Neuronal stem cell (in vitro differentiated cells): ENCODE measurements around the gene SEMA6B.

Experiments
- DNase-seq: peaks from one replicate; pipeline ENCODE4 v3.0.0-alpha.2; 2013; ENCODE audit warnings: low spot score
- H2AFZ ChIP-seq: one replicate; pipeline ENCODE4 v1.6.1; 2013; ENCODE audit warnings: mild to moderate bottlenecking, low read length, inconsistent platforms
- H2AK5ac ChIP-seq: 2 replicates; pipeline ENCODE4 v1.6.1; 2013; ENCODE audit warnings: low read depth, mild to moderate bottlenecking, inconsistent platforms, low read length, moderate library complexity, mixed read lengths
- H2BK120ac ChIP-seq: 2 replicates; pipeline ENCODE4 v1.6.1; 2013; ENCODE audit warnings: low read depth, mild to moderate bottlenecking, inconsistent platforms, low read length, moderate library complexity, mixed read lengths
- H2BK12ac ChIP-seq: one replicate; pipeline ENCODE4 v1.6.1; 2013; ENCODE audit warnings: low read length, inconsistent platforms
- H2BK15ac ChIP-seq: 2 replicates; pipeline ENCODE4 v1.6.1; 2013; ENCODE audit warnings: mild to moderate bottlenecking, low read length, inconsistent platforms, mixed read lengths
- H2BK5ac ChIP-seq: one replicate; pipeline ENCODE4 v1.6.1; 2013; ENCODE audit warnings: inconsistent platforms, mild to moderate bottlenecking, low read length, moderate library complexity
- H3K14ac ChIP-seq: one replicate; pipeline ENCODE4 v1.6.1; 2013; ENCODE audit warnings: low read length, inconsistent platforms
- H3K18ac ChIP-seq: 2 replicates; pipeline ENCODE4 v1.6.1; 2013; ENCODE audit warnings: low read length, inconsistent platforms
- H3K23ac ChIP-seq: 2 replicates; pipeline ENCODE4 v1.6.1; 2013; ENCODE audit warnings: low read depth, mild to moderate bottlenecking, mixed read lengths, low read length, inconsistent platforms; ENCODE audit not compliant: poor library complexity
- H3K27ac ChIP-seq: replicated peaks from 3 replicates; pipeline ENCODE4 v1.5.1; 2013; ENCODE audit warnings: low read length, inconsistent platforms
- H3K27me3 ChIP-seq, 3 experiments: 2 replicates each; pipeline ENCODE4 v1.6.1; 2013; ENCODE audit warnings: low read length in 3 of 3, mild to moderate bottlenecking in 2 of 3, inconsistent platforms in 1 of 3, low read depth in 1 of 3, mixed read lengths in 1 of 3, moderate library complexity in 1 of 3; ENCODE audit not compliant: control insufficient read depth in 3 of 3, insufficient read depth in 3 of 3
- H3K36me3 ChIP-seq, 2 donors: replicated peaks in 1 of 2; 2 replicates each; pipeline ENCODE4 v1.6.1; 2013; ENCODE audit warnings: low read length in 2 of 2; ENCODE audit not compliant: control insufficient read depth in 2 of 2, insufficient read depth in 2 of 2
- H3K4ac ChIP-seq: 2 replicates; pipeline ENCODE4 v1.6.1; 2013; ENCODE audit warnings: inconsistent platforms, mild to moderate bottlenecking, low read length, moderate library complexity
- H3K4me1 ChIP-seq, 2 donors: 1 replicate in 1 of 2; 2 replicates in 1 of 2; pipeline ENCODE4 v1.6.1; 2013; ENCODE audit warnings: low read length in 2 of 2, low read depth in 1 of 2; ENCODE audit not compliant: control insufficient read depth in 2 of 2, insufficient read depth in 1 of 2
- H3K4me2 ChIP-seq: one replicate; pipeline ENCODE4 v1.6.1; 2013; ENCODE audit warnings: mild to moderate bottlenecking, low read length, inconsistent platforms; ENCODE audit not compliant: insufficient read depth, poor library complexity, severe bottlenecking
- H3K4me3 ChIP-seq, 2 donors: 2 replicates each; pipeline ENCODE4 v1.5.1; 2013; ENCODE audit warnings: low read length in 2 of 2, mild to moderate bottlenecking in 2 of 2, inconsistent platforms in 1 of 2, moderate library complexity in 1 of 2
- H3K79me1 ChIP-seq: one replicate; pipeline ENCODE4 v1.6.1; 2013; ENCODE audit warnings: low read depth, mild to moderate bottlenecking, inconsistent platforms, low read length, moderate library complexity
- H3K9ac ChIP-seq: one replicate; pipeline ENCODE4 v1.6.1; 2013; ENCODE audit warnings: mild to moderate bottlenecking, low read depth, low read length, inconsistent platforms; ENCODE audit not compliant: poor library complexity
- H3K9me3 ChIP-seq, 2 donors: replicated peaks in 1 of 2; 2 replicates each; pipeline versions ENCODE3 to v1.6.1; 2013; ENCODE audit warnings: low read length in 2 of 2, mild to moderate bottlenecking in 2 of 2, inconsistent platforms in 1 of 2, low read depth in 1 of 2, mixed read lengths in 1 of 2, moderate library complexity in 1 of 2; ENCODE audit not compliant: control insufficient read depth in 2 of 2, insufficient read depth in 1 of 2
- H4K8ac ChIP-seq: one replicate; pipeline ENCODE4 v1.6.1; 2013; ENCODE audit warnings: low read depth, mild to moderate bottlenecking, inconsistent platforms, low read length, moderate library complexity
- H4K91ac ChIP-seq: one replicate; pipeline ENCODE4 v1.6.1; 2013; ENCODE audit warnings: low read length, low read depth, mild to moderate bottlenecking, inconsistent platforms; ENCODE audit not compliant: poor library complexity
- WGBS, 2 donors: extraction: QIAGEN DNeasy Blood & Tissue Kit; methylation state at CpG; one replicate each; pipeline ENCODE4 v1.1.7; 2013; ENCODE audit warnings: missing lambda C conversion rate in 2 of 2, mixed read lengths in 1 of 2; ENCODE audit not compliant: insufficient read length in 2 of 2, insufficient replicate concordance in 1 of 2; ENCODE audit errors: extremely low coverage in 2 of 2; 5-methylcytosine and 5-hydroxymethylcytosine counted together

Gene SEMA6B

GRCh38 chr19:4522291-4523002 is 37.0 kb downstream of the SEMA6B start:
- Histone ChIP-seq H3K4me2 (no peak overlapping the region), H3K4me1 (no peaks in the 10 kb centered on the region), H3K18ac (no peak overlapping the region), H3K27me3 (peaks cover 0 to 2% (median 0%) of the 10 kb centered on the region in 3 experiments), H2AK5ac (no peak overlapping the region), H3K4me3 (no peak overlapping the region), H3K36me3 (no peaks in the 10 kb centered on the region), H3K79me1 (no peaks in the 10 kb centered on the region), H2BK12ac (no peak overlapping the region), H4K8ac (no peak overlapping the region), H3K4ac (no peak overlapping the region), H3K27ac (no peak overlapping the region), H4K91ac (no peak overlapping the region), H3K9me3 (no peaks in the 10 kb centered on the region), H2BK120ac (no peak overlapping the region), H2BK5ac (no peak overlapping the region), H2AFZ (peak overlapping the region; percentile 11), H2BK15ac (no peak overlapping the region), H3K9ac (no peak overlapping the region), H3K14ac (peak overlapping the region; percentile 1), H3K23ac (no peak overlapping the region)
- no peak for DNase-seq
- no CpG with 5 or more reads among the region's 15 CpGs for WGBS, 2 donors

- H2BK5ac ChIP-seq: no peak overlapping the region
- no peak overlapping the region for H2BK12ac ChIP-seq
- no peak overlapping the region for H3K4ac ChIP-seq
- no peak overlapping the region for H2AK5ac ChIP-seq
- no peaks in the 10 kb centered on the region for H3K36me3 ChIP-seq
- no peak for DNase-seq
- H3K9me3 ChIP-seq: no peaks in the 10 kb centered on the region
- H3K79me1 ChIP-seq: no peaks in the 10 kb centered on the region
- no peak overlapping the region for H3K27ac ChIP-seq
- H2AFZ ChIP-seq: peak overlapping the region; percentile 11
- no CpG with 5 or more reads among the region's 5 CpGs for WGBS, 2 donors
- H3K4me1 ChIP-seq: no peaks in the 10 kb centered on the region
- peaks cover 0 to 2% (median 0%) of the 10 kb centered on the region in 3 experiments for H3K27me3 ChIP-seq
- H2BK15ac ChIP-seq: no peak overlapping the region
- no peak overlapping the region for H2BK120ac ChIP-seq
- H4K8ac ChIP-seq: no peak overlapping the region
- peak overlapping the region; percentile 1 for H3K14ac ChIP-seq
- H3K23ac ChIP-seq: no peak overlapping the region
- H3K4me3 ChIP-seq: no peak overlapping the region
- H3K9ac ChIP-seq: no peak overlapping the region
- H3K4me2 ChIP-seq: no peak overlapping the region
- no peak overlapping the region for H3K18ac ChIP-seq
- no peak overlapping the region for H4K91ac ChIP-seq
Measured at GRCh38 chr19:4521888-4522242, 37.6 kb downstream of the SEMA6B start.

GRCh38 chr19:4521170-4521887 is 38.2 kb downstream of the SEMA6B start:
- H3K9me3 ChIP-seq: no peaks in the 10 kb centered on the region
- peak overlapping the region; percentile 75 for H3K9ac ChIP-seq
- DNase-seq: no peak
- no peak overlapping the region for H3K27ac ChIP-seq
- no peak overlapping the region for H3K23ac ChIP-seq
- H2AFZ ChIP-seq: no peak overlapping the region
- H3K4me3 ChIP-seq: no peak overlapping the region
- no peak overlapping the region for H4K8ac ChIP-seq
- H2BK120ac ChIP-seq: no peak overlapping the region
- no peaks in the 10 kb centered on the region for H3K79me1 ChIP-seq
- no peak overlapping the region for H3K4ac ChIP-seq
- no peak overlapping the region for H2BK5ac ChIP-seq
- H3K4me1 ChIP-seq: peaks cover 0 to 4% of the 10 kb centered on the region in 2 donors
- H2AK5ac ChIP-seq: peak overlapping the region; percentile 54
- H4K91ac ChIP-seq: no peak overlapping the region
- H3K36me3 ChIP-seq: no peaks in the 10 kb centered on the region
- H3K18ac ChIP-seq: no peak overlapping the region
- H2BK15ac ChIP-seq: no peak overlapping the region
- H3K14ac ChIP-seq: peak overlapping the region; percentile 65
- H3K4me2 ChIP-seq: no peak overlapping the region
- no peak overlapping the region for H2BK12ac ChIP-seq
- WGBS, 2 donors: no CpG with 5 or more reads among the region's 11 CpGs
- H3K27me3 ChIP-seq: peaks cover 0 to 2% (median 0%) of the 10 kb centered on the region in 3 experiments

- H2AFZ ChIP-seq: no peak overlapping the region
- peak overlapping the region; percentile 48 for H2AK5ac ChIP-seq
- no peak overlapping the region for H3K4ac ChIP-seq
- no peak overlapping the region for H3K23ac ChIP-seq
- no peaks in the 10 kb centered on the region for H3K9me3 ChIP-seq
- peak overlapping the region; percentile 18 for H3K18ac ChIP-seq
- H2BK120ac ChIP-seq: no peak overlapping the region
- no peak for DNase-seq
- H3K36me3 ChIP-seq: no peaks in the 10 kb centered on the region
- H3K27me3 ChIP-seq: peaks cover 0 to 2% (median 0%) of the 10 kb centered on the region in 3 experiments
- no CpG with 5 or more reads among the region's 9 CpGs for WGBS, 2 donors
- no peak overlapping the region for H2BK5ac ChIP-seq
- H3K79me1 ChIP-seq: no peaks in the 10 kb centered on the region
- peaks cover 0 to 4% of the 10 kb centered on the region in 2 donors for H3K4me1 ChIP-seq
- no peak overlapping the region for H3K27ac ChIP-seq
- no peak overlapping the region for H2BK12ac ChIP-seq
- no peak overlapping the region for H3K4me2 ChIP-seq
- H4K91ac ChIP-seq: no peak overlapping the region
- H4K8ac ChIP-seq: no peak overlapping the region
- no peak overlapping the region for H3K9ac ChIP-seq
- no peak overlapping the region for H2BK15ac ChIP-seq
- H3K14ac ChIP-seq: no peak overlapping the region
- no peak overlapping the region for H3K4me3 ChIP-seq
Measured at GRCh38 chr19:4519521-4520277, 39.8 kb downstream of the SEMA6B start.
